ENCODE results near the gene ADA. TPM values are rescaled to one million over a fixed set of nuclear protein-coding genes. Genes with fewer than 3 reads are reported as not detected.

The ADA gene
- total RNA-seq, 1 donor from 2014 or later: 14.5 TPM

- DNase-seq (ENCODE audit: low read depth): no peak
- no peak for TF ChIP-seq CTCF (conservative IDR thresholded peaks at IDR 0.05; ENCODE audit: low read depth, low read length)
- no peak overlapping the region for H3K4me3 ChIP-seq (ENCODE audit: low read depth, low read length)
Observed at GRCh38 chr20:44649976-44650375, 1.5 kb downstream of the ADA start.

- H3K4me3 ChIP-seq (ENCODE audit: low read depth, low read length): no peak overlapping the region
- TF ChIP-seq CTCF (conservative IDR thresholded peaks at IDR 0.05; ENCODE audit: low read depth, low read length): no peak
- no peak for DNase-seq (ENCODE audit: low read depth)
Observed at GRCh38 chr20:44649126-44649525, 2.4 kb downstream of the ADA start.

- no peak overlapping the region for H3K4me3 ChIP-seq (ENCODE audit: low read depth, low read length)
- TF ChIP-seq CTCF (conservative IDR thresholded peaks at IDR 0.05; ENCODE audit: low read depth, low read length): no peak
- DNase-seq (ENCODE audit: low read depth): no peak
Observed at GRCh38 chr20:44648579-44648978, 2.9 kb downstream of the ADA start.

- DNase-seq (ENCODE audit: low read depth): no peak
- no peak overlapping the region for H3K4me3 ChIP-seq (ENCODE audit: low read depth, low read length)
- no peak for TF ChIP-seq CTCF (conservative IDR thresholded peaks at IDR 0.05; ENCODE audit: low read depth, low read length)
Observed at GRCh38 chr20:44648068-44648467, 3.4 kb downstream of the ADA start.

GRCh38 chr20:44646641-44647274, 4.7 kb downstream of the ADA start:
- no peak for TF ChIP-seq CTCF (conservative IDR thresholded peaks at IDR 0.05; ENCODE audit: low read depth, low read length)
- no peak for DNase-seq (ENCODE audit: low read depth)
- no peak overlapping the region for H3K4me3 ChIP-seq (ENCODE audit: low read depth, low read length)

GRCh38 chr20:44646023-44646640, 5.4 kb downstream of the ADA start:
- TF ChIP-seq CTCF (conservative IDR thresholded peaks at IDR 0.05; ENCODE audit: low read depth, low read length): no peak
- H3K4me3 ChIP-seq (ENCODE audit: low read depth, low read length): no peak overlapping the region
- no peak for DNase-seq (ENCODE audit: low read depth)

- H3K4me3 ChIP-seq (ENCODE audit: low read depth, low read length): no peak overlapping the region
- DNase-seq (ENCODE audit: low read depth): no peak
- no peak for TF ChIP-seq CTCF (conservative IDR thresholded peaks at IDR 0.05; ENCODE audit: low read depth, low read length)
Observed at GRCh38 chr20:44644667-44645131, 6.8 kb downstream of the ADA start.
